ENCODE results near the gene ULK4. TPM values are rescaled to one million over a fixed set of nuclear protein-coding genes. Genes with fewer than 3 reads are reported as not detected.
A peak's percentile ranks its signal among the peaks of the same experiment; 100 is the strongest.

The ULK4 gene
- total RNA-seq, 1 donor: 22.0 TPM

- DNase-seq (ENCODE audit: low read depth): no peak
- TF ChIP-seq CTCF (IDR thresholded peaks at IDR 0.05; ENCODE audit: insufficient read depth, low read depth, low read length): no peak
- H3K4me3 ChIP-seq (ENCODE audit: low read depth, low read length): no peak overlapping the region
Measured at GRCh38 chr3:41222012-41222411, 739.9 kb downstream of the ULK4 start.

- no peak for DNase-seq (ENCODE audit: low read depth)
- H3K4me3 ChIP-seq (ENCODE audit: low read depth, low read length): no peak overlapping the region
- TF ChIP-seq CTCF (IDR thresholded peaks at IDR 0.05; ENCODE audit: insufficient read depth, low read depth, low read length): no peak
Measured at GRCh38 chr3:41220906-41221677, 740.8 kb downstream of the ULK4 start.

- no peak overlapping the region for H3K4me3 ChIP-seq (ENCODE audit: low read depth, low read length)
- no peak for DNase-seq (ENCODE audit: low read depth)
- no peak for TF ChIP-seq CTCF (IDR thresholded peaks at IDR 0.05; ENCODE audit: insufficient read depth, low read depth, low read length)
Measured at GRCh38 chr3:41219424-41219823, 742.5 kb downstream of the ULK4 start.

- DNase-seq (ENCODE audit: low read depth): peak; percentile 52
- no peak overlapping the region for H3K4me3 ChIP-seq (ENCODE audit: low read depth, low read length)
- TF ChIP-seq CTCF (IDR thresholded peaks at IDR 0.05; ENCODE audit: insufficient read depth, low read depth, low read length): no peak
Measured at GRCh38 chr3:41216993-41217392, 744.9 kb downstream of the ULK4 start.

GRCh38 chr3:41216422-41216821 lies 745.5 kb downstream of the ULK4 start:
- no peak for TF ChIP-seq CTCF (IDR thresholded peaks at IDR 0.05; ENCODE audit: insufficient read depth, low read depth, low read length)
- no peak for DNase-seq (ENCODE audit: low read depth)

GRCh38 chr3:41213588-41213987 lies 748.3 kb downstream of the ULK4 start:
- TF ChIP-seq CTCF (IDR thresholded peaks at IDR 0.05; ENCODE audit: insufficient read depth, low read depth, low read length): no peak
- no peak overlapping the region for H3K4me3 ChIP-seq (ENCODE audit: low read depth, low read length)
- no peak for DNase-seq (ENCODE audit: low read depth)

More at GRCh38 chr3:41216422-41216821, 745.5 kb downstream of the ULK4 start:
- H3K4me3 ChIP-seq (ENCODE audit: low read depth, low read length): no peak overlapping the region

GRCh38 chr3:41212088-41212487 lies 749.8 kb downstream of the ULK4 start:
- no peak overlapping the region for H3K4me3 ChIP-seq (ENCODE audit: low read depth, low read length)
- no peak for TF ChIP-seq CTCF (IDR thresholded peaks at IDR 0.05; ENCODE audit: insufficient read depth, low read depth, low read length)
- DNase-seq (ENCODE audit: low read depth): no peak

Measured in fibroblast of villous mesenchyme (primary cell).